Breast epithelium (tissue), 3 donors: Measurements from ENCODE around the gene USP3.

Experiments
- POLR2AphosphoS5 ChIP-seq, 3 donors: sonication (generic); formaldehyde crosslinking; IDR thresholded peaks; one replicate each; pipeline ENCODE4 v1.6.1; 2017; ENCODE audit warnings: antibody characterized with exemption in 3 of 3
- TF ChIP-seq, protein P1 (sequence below), 3 donors: fragments of 450-650 bp; IDR thresholded peaks; one replicate each; pipeline ENCODE4 v1.5.1; 2016 to 2017; ENCODE audit warnings: antibody characterized with exemption in 3 of 3, mild to moderate bottlenecking in 3 of 3, moderate library complexity in 3 of 3

DNA sequence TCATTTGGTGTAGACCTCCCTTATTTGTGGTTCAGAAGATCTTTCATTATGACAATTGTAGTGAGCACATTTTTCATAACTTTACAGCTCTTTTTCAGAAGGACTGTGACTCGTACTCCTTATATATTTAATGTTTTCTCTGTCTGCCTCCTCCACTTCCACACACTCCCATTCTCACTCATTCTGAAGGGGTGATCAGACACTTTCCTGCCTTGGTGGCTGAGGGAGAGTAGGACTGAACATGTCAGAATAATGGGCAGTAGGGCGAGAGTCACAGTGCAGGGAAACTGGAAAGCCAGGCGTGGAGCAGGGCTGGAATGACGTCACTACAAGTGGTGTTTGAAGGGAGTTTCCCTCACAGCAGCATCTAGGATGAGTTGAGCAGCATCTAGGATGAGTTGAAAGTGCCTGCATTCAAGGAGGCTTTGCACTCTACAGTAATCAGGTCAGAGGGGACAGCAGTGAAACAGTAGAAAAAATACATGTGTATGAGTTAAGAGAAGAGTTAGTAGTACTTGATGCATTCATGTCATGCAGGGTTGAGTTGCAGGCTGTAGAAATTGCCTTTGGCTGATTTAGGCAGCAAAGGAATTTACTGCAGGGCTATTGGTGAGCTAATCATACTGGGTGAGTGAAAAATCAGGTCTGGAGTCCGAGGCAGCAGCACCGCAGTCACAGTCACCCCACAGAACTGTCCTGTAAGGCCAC is 56.5 kb downstream of the USP3 start:
- TF ChIP-seq, protein P1, sequence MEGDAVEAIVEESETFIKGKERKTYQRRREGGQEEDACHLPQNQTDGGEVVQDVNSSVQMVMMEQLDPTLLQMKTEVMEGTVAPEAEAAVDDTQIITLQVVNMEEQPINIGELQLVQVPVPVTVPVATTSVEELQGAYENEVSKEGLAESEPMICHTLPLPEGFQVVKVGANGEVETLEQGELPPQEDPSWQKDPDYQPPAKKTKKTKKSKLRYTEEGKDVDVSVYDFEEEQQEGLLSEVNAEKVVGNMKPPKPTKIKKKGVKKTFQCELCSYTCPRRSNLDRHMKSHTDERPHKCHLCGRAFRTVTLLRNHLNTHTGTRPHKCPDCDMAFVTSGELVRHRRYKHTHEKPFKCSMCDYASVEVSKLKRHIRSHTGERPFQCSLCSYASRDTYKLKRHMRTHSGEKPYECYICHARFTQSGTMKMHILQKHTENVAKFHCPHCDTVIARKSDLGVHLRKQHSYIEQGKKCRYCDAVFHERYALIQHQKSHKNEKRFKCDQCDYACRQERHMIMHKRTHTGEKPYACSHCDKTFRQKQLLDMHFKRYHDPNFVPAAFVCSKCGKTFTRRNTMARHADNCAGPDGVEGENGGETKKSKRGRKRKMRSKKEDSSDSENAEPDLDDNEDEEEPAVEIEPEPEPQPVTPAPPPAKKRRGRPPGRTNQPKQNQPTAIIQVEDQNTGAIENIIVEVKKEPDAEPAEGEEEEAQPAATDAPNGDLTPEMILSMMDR (IDR thresholded peaks at IDR 0.05): no peak
- TF ChIP-seq POLR2AphosphoS5 (IDR thresholded peaks at IDR 0.05): no peak
